Uterus (tissue), 4 donors: ENCODE data around the gene ZNF516. TPM values are rescaled to one million over a fixed set of nuclear protein-coding genes. Genes with fewer than 3 reads are reported as not detected.

ENCODE experiments used
- DNase-seq, 2 donors: peaks; one replicate each; pipeline ENCODE4 v3.0.0-alpha.2; 2019 to 2020
- H3K27ac ChIP-seq, 2 donors: fragments of 200-600 bp; sonication (generic); 1 replicate in 1 of 2; 2 replicates in 1 of 2; pipeline ENCODE4 v1.5.1; 2016 to 2018
- H3K27me3 ChIP-seq, 2 donors: fragments of 200-600 bp; sonication (generic); one replicate each; pipeline ENCODE4 v1.5.1; 2018 to 2019; ENCODE audit warnings: control low read depth in 1 of 2
- H3K36me3 ChIP-seq, 2 donors: fragments of 200-600 bp; sonication (generic); one replicate each; pipeline ENCODE4 v1.5.1; 2019; ENCODE audit warnings: control low read depth in 1 of 2
- H3K4me1 ChIP-seq, 2 donors: fragments of 200-600 bp; sonication (generic); one replicate each; pipeline ENCODE4 v1.5.1; 2018 to 2019; ENCODE audit warnings: control low read depth in 1 of 2
- H3K4me3 ChIP-seq, 2 donors: fragments of 200-600 bp; sonication (generic); 1 replicate in 1 of 2; 2 replicates in 1 of 2; pipeline ENCODE4 v1.5.1; 2018 to 2019; ENCODE audit warnings: mild to moderate bottlenecking in 1 of 2
- H3K9me3 ChIP-seq, 2 donors: fragments of 200-600 bp; sonication (generic); one replicate each; pipeline ENCODE4 v1.5.1; 2019; ENCODE audit warnings: control low read depth in 1 of 2
- CTCF ChIP-seq, 4 experiments: fragments of 200-600 bp in 2 of 4; fragments of 450-650 bp in 2 of 4; sonication (generic) in 2 of 4; IDR thresholded peaks; one replicate each; pipeline ENCODE4 v1.5.1; 2016 to 2019; ENCODE audit warnings: antibody characterized with exemption in 4 of 4, mild to moderate bottlenecking in 2 of 4, moderate library complexity in 1 of 4
- POLR2A ChIP-seq, 2 donors: fragments of 450-650 bp; IDR thresholded peaks; one replicate each; pipeline ENCODE4 v1.6.1; 2016; ENCODE audit warnings: antibody characterized with exemption in 2 of 2, mild to moderate bottlenecking in 1 of 2, moderate library complexity in 1 of 2
- intact Hi-C: fragments of 100-400 bp; cut with DNase I; formaldehyde crosslinking; loops from one replicate; pipeline ENCODE4 v1.15.1; 2023; ENCODE audit warnings: low total_unique reads
- total RNA-seq, 4 donors: library from RNA; depleted of rRNA in 3 of 4; stranded (reverse); fragments of >200 nt in 3 of 4; gene quantifications; one replicate each; pipeline versions ENCODE4 v1.1.0 to v1.2.4, GENCODE V29; 2014 to 2023
- donor health status: DM: yes; HTN: yes; CAD: no.

ZNF516 gene
- total RNA-seq, 4 donors from 2014 or later, result 29.4 to 177 (median 65.7) TPM

DNA sequence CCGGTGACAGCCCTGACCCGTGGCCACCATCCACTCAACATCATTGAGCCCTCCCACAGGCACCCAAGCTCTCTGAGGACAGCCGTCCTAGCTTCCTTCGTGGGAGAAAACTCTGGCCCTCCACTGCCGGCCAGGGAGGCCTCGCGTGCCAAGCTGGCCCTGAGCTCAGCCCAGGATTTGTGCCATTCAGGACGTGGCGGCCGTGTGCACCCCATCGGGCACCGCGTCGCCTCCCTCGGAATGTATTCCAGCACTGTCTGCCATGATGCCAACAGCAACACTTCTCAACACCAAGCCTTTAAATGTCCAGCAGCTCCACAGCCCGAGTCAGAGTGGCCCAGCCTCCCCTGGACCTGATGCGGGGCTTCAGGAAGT, 35.7 kb downstream of the ZNF516 start:
- Histone ChIP-seq H3K9me3 (no peaks in the 10 kb centered on the region), H3K27me3 (no peaks in the 10 kb centered on the region), H3K27ac (peak overlapping the region; percentile 74 to 94), H3K4me3 (peak overlapping the region in 1 of 2 donors; percentile 17), H3K36me3 (no peaks in the 10 kb centered on the region), H3K4me1 (peaks cover 9 to 10% of the 10 kb centered on the region in 2 donors)
- intact Hi-C loops, result no loop called here
- TF ChIP-seq POLR2A (IDR thresholded peaks at IDR 0.05) (no peak), CTCF (IDR thresholded peaks at IDR 0.05) (no peak)
- DNase-seq, result no peak

DNA sequence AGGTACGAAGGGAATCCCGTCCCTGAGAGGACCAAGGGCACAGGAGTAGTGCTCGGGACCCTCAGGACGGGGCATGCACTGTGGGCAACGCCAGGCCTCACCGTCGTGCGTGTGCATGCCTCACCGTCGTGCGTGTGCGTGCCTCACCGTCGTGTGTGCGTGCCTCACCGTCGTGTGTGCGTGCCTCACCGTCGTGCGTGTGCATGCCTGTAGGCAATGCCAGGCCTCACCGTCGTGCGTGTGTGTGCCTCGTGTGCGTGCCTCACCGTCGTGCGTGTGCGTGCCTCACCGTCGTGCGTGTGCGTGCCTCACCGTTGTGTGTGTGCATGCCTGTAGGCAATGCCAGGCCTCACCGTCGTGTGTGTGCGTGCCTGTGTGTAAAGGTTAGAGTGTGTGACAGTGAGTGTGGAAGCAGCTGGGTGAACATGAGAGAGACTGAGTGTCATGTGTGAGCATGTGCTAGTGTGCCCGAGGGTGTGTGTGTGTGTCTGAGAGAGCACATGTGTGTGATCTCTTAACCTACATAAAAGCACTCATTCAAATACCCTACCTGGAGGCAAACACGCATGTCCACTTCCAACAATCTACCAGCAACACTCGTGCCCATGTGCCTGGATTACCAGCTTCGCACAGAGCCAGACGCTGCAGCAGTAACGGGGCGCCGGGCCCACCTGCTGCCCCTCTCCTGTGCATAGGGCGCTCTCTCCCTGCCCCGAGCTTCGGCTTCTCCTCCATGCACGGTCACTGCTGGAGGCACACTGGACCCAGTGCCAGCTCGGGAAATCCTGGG, 36.3 kb downstream of the ZNF516 start:
- H3K4me1 ChIP-seq, result peaks cover 9 to 10% of the 10 kb centered on the region in 2 donors
- H3K4me3 ChIP-seq, result no peak overlapping the region
- DNase-seq, result no peak
- no peaks in the 10 kb centered on the region for H3K27me3 ChIP-seq
- intact Hi-C loops, result no loop called here
- H3K36me3 ChIP-seq, result no peaks in the 10 kb centered on the region
- no peak for TF ChIP-seq POLR2A (IDR thresholded peaks at IDR 0.05)
- TF ChIP-seq CTCF (IDR thresholded peaks at IDR 0.05), result no peak
- peak overlapping the region; percentile 74 to 94 for H3K27ac ChIP-seq
- H3K9me3 ChIP-seq, result no peaks in the 10 kb centered on the region

- no peaks in the 10 kb centered on the region for H3K9me3 ChIP-seq
- H3K27ac ChIP-seq, result peak overlapping the region in 1 of 2 donors; percentile 94
- intact Hi-C loops, result no loop called here
- no peak for DNase-seq
- H3K4me1 ChIP-seq, result peaks cover 9 to 10% of the 10 kb centered on the region in 2 donors
- no peaks in the 10 kb centered on the region for H3K27me3 ChIP-seq
- no peak overlapping the region for H3K4me3 ChIP-seq
- H3K36me3 ChIP-seq, result no peaks in the 10 kb centered on the region
- TF ChIP-seq CTCF (IDR thresholded peaks at IDR 0.05), result no peak
- no peak for TF ChIP-seq POLR2A (IDR thresholded peaks at IDR 0.05)
These were observed 37.1 kb downstream of the ZNF516 start for GRCh38 chr18:76457957-76458356.

GRCh38 chr18:76457475-76457874, 37.6 kb downstream of the ZNF516 start:
- H3K4me3 ChIP-seq, result no peak overlapping the region
- DNase-seq, result no peak
- H3K4me1 ChIP-seq, result peaks cover 9 to 10% of the 10 kb centered on the region in 2 donors
- H3K9me3 ChIP-seq, result no peaks in the 10 kb centered on the region
- intact Hi-C loops, result no loop called here
- H3K36me3 ChIP-seq, result no peaks in the 10 kb centered on the region
- H3K27me3 ChIP-seq, result no peaks in the 10 kb centered on the region
- peak overlapping the region in 1 of 2 donors; percentile 94 for H3K27ac ChIP-seq
- TF ChIP-seq POLR2A (IDR thresholded peaks at IDR 0.05) (no peak), CTCF (IDR thresholded peaks at IDR 0.05) (no peak)

- intact Hi-C loops, result no loop called here
- no peak for DNase-seq
These were observed 38.2 kb downstream of the ZNF516 start for GRCh38 chr18:76456823-76457222.

More at GRCh38 chr18:76456823-76457222, 38.2 kb downstream of the ZNF516 start:
- H3K9me3 ChIP-seq, result no peaks in the 10 kb centered on the region
- no peak overlapping the region for H3K4me3 ChIP-seq
- TF ChIP-seq CTCF (IDR thresholded peaks at IDR 0.05) (no peak), POLR2A (IDR thresholded peaks at IDR 0.05) (no peak)
- no peaks in the 10 kb centered on the region for H3K36me3 ChIP-seq
- peak overlapping the region; percentile 6 to 94 for H3K27ac ChIP-seq
- peaks cover 10 to 13% of the 10 kb centered on the region in 2 donors for H3K4me1 ChIP-seq
- H3K27me3 ChIP-seq, result no peaks in the 10 kb centered on the region
